Endothelial cell of umbilical vein (primary cell): ENCODE results near the gene ACBD7. TPM values are rescaled to one million over a fixed set of nuclear protein-coding genes. Genes with fewer than 3 reads are reported as not detected.

Experiments used
- BruUV-seq: library from RNA; stranded (reverse); fragments of 400-500 nt; replicated peaks from 2 replicates; lab custom pipeline; 2021; lab: Mats Ljungman, UMichigan
- CTCF ChIA-PET: fragments of 300-600, 350-600 bp; sonication (Branson Sonifier 250); formaldehyde crosslinking; loops from one replicate; lab custom pipeline; 2021; ENCODE audit warnings: antibody characterized with exemption, inconsistent platforms; lab: Charles Lee
- POLR2A ChIA-PET: fragments of 300-600, 350-600 bp; sonication (Branson Sonifier 250); formaldehyde crosslinking; loops from one replicate; lab custom pipeline; 2021; ENCODE audit warnings: antibody characterized with exemption, inconsistent platforms; lab: Charles Lee
- DNase-seq: peaks from one replicate; pipeline ENCODE4 v3.0.0-alpha.2; 2011; ENCODE audit warnings: low read depth, low spot score
- FAIRE-seq: peaks from 2 replicates; lab custom pipeline; 2011; peaks lifted over from hg19 to GRCh38; lab: Jason Lieb, UNC
- H2AFZ ChIP-seq: 2 replicates; pipeline ENCODE4 v1.6.0; 2012; ENCODE audit warnings: low read depth, low read length, control low read depth, inconsistent platforms
- H3K27ac ChIP-seq: 2 replicates; pipeline ENCODE4 v1.5.1; 2011; ENCODE audit warnings: low read depth, mild to moderate bottlenecking, control low read depth, low read length, moderate library complexity; ENCODE audit not compliant: insufficient read depth
- H3K27me3 ChIP-seq, 2 experiments: 2 replicates each; pipeline versions ENCODE4 v1.6.0 to v1.6.1; 2011; ENCODE audit warnings: low read length in 2 of 2, mixed read lengths in 1 of 2; ENCODE audit not compliant: control insufficient read depth in 2 of 2, insufficient read depth in 2 of 2
- H3K36me3 ChIP-seq, 2 experiments: 2 replicates in 1 of 2; 3 replicates in 1 of 2; pipeline ENCODE4 v1.5.1; 2011; ENCODE audit warnings: low read length in 2 of 2, mild to moderate bottlenecking in 1 of 2, moderate library complexity in 1 of 2; ENCODE audit not compliant: control insufficient read depth in 2 of 2, insufficient read depth in 2 of 2; ENCODE audit errors: extremely low read depth in 1 of 2
- H3K4me1 ChIP-seq: 3 replicates; pipeline ENCODE4 v1.5.1; 2011; ENCODE audit warnings: mild to moderate bottlenecking, low read length; ENCODE audit not compliant: control insufficient read depth, insufficient read depth; ENCODE audit errors: extremely low read depth
- H3K4me2 ChIP-seq: 2 replicates; pipeline ENCODE4 v1.6.1; 2011; ENCODE audit warnings: low read length, control low read depth, mixed read lengths; ENCODE audit not compliant: insufficient read depth
- H3K4me3 ChIP-seq, 3 experiments: fragments of 200-600 bp in 1 of 3; sonication (generic), shearing (Covaris generic) in 1 of 3; replicated peaks in 1 of 3; 2 replicates each; pipeline ENCODE4 v1.5.1; 2011 to 2016; ENCODE audit warnings: control low read depth in 3 of 3, low read length in 3 of 3, mild to moderate bottlenecking in 2 of 3, inconsistent platforms in 1 of 3, low read depth in 1 of 3, moderate library complexity in 1 of 3; ENCODE audit not compliant: insufficient read depth in 1 of 3
- H3K79me2 ChIP-seq: 2 replicates; pipeline ENCODE4 v1.6.0; 2012; ENCODE audit warnings: low read length, inconsistent platforms; ENCODE audit not compliant: control insufficient read depth, insufficient read depth
- H3K9ac ChIP-seq: replicated peaks from 2 replicates; pipeline ENCODE3; 2011; ENCODE audit warnings: low read length, control low read depth; ENCODE audit not compliant: insufficient read depth; ENCODE audit errors: extremely low read depth
- H3K9me1 ChIP-seq: replicated peaks from 3 replicates; pipeline ENCODE4 v1.6.0; 2011; ENCODE audit warnings: mild to moderate bottlenecking, low read length; ENCODE audit not compliant: control insufficient read depth, insufficient read depth; ENCODE audit errors: extremely low read depth
- H3K9me3 ChIP-seq: replicated peaks from 2 replicates; pipeline ENCODE4 v1.5.1; 2012; ENCODE audit warnings: low read length, inconsistent platforms; ENCODE audit not compliant: control insufficient read depth, insufficient read depth
- H4K20me1 ChIP-seq: replicated peaks from 2 replicates; pipeline ENCODE3; 2011; ENCODE audit warnings: mild to moderate bottlenecking, low read length; ENCODE audit not compliant: control insufficient read depth, insufficient read depth; ENCODE audit errors: extremely low read depth
- CTCF ChIP-seq, 2 donors: IDR thresholded peaks; 1 replicate in 1 of 2; 2 replicates in 1 of 2; pipeline ENCODE4 v1.5.1; 2011; ENCODE audit warnings: low read length in 2 of 2, mild to moderate bottlenecking in 2 of 2, moderate library complexity in 2 of 2, control low read depth in 1 of 2, inconsistent platforms in 1 of 2, low read depth in 1 of 2; ENCODE audit not compliant: insufficient read depth in 1 of 2; ENCODE audit errors: extremely low read depth in 1 of 2
- EZH2 ChIP-seq: IDR thresholded peaks from 2 replicates; pipeline ENCODE4 v1.6.1; 2012; ENCODE audit warnings: borderline replicate concordance, low read depth, mild to moderate bottlenecking, moderate library complexity, low read length, inconsistent platforms; ENCODE audit not compliant: severe bottlenecking
- FOS ChIP-seq: IDR thresholded peaks from 2 replicates; pipeline ENCODE4 v1.6.1; 2011; ENCODE audit warnings: mild to moderate bottlenecking, low read length, moderate library complexity, borderline replicate concordance; ENCODE audit not compliant: insufficient read depth
- GATA2 ChIP-seq: IDR thresholded peaks from 2 replicates; pipeline ENCODE4 v1.7.0; 2011; ENCODE audit warnings: low read depth, mild to moderate bottlenecking, moderate library complexity, mixed read lengths, low read length; ENCODE audit not compliant: insufficient read length, insufficient read depth
- JUN ChIP-seq: IDR thresholded peaks from 2 replicates; pipeline ENCODE4 v1.6.1; 2011; ENCODE audit warnings: borderline replicate concordance, low read depth; ENCODE audit not compliant: insufficient read length, insufficient read depth
- MAX ChIP-seq: IDR thresholded peaks from 2 replicates; pipeline ENCODE4 v1.6.1; 2011; ENCODE audit not compliant: insufficient read depth, insufficient read length
- POLR2A ChIP-seq: IDR thresholded peaks from 2 replicates; pipeline ENCODE4 v1.6.1; 2012; ENCODE audit warnings: low read depth, mild to moderate bottlenecking, control low read depth, low read length
- POLR2AphosphoS5 ChIP-seq: IDR thresholded peaks from 2 replicates; pipeline ENCODE4 v1.6.1; 2012; ENCODE audit warnings: low read depth, mild to moderate bottlenecking, control low read depth, low read length, moderate library complexity; ENCODE audit not compliant: insufficient read depth
- dilution Hi-C: fragments of 300-500 bp; cut with MboI; formaldehyde crosslinking; loops from one replicate; pipeline ENCODE4 v1.15.0; 2019; ENCODE audit warnings: low sequenced_read_pairs; ENCODE audit not compliant: extremely low pct_ligation_motif_present
- intact Hi-C: fragments of 100-400 bp; cut with micrococcal nuclease; formaldehyde crosslinking; loops from one replicate; pipeline ENCODE4 v1.10.0; 2022
- polyA plus RNA-seq, 4 experiments: library from polyadenylated mRNA; depleted of rRNA in 3 of 4; stranded (reverse) in 3 of 4; unstranded in 1 of 4; fragments of >200 nt; gene quantifications; 2 replicates each; pipeline versions ENCODE4 v1.2.1 to v1.2.3, GENCODE V29; 2011 to 2012; ENCODE audit warnings: missing spikeins in 1 of 4
- total RNA-seq: library from RNA; stranded (reverse); gene quantifications from 2 replicates; pipeline ENCODE4 v1.2.3, GENCODE V29; 2021

Gene ACBD7
- total and polyA plus RNA-seq, 2 donors (not counting 3 experiments of a cell fraction or from before 2014, with no cell fraction given), result 1.2 to 2.8 TPM

- BruUV-seq, result no TSS peak
- dilution Hi-C loops, result no loop called here
- intact Hi-C loops, result no loop called here
- H3K36me3 ChIP-seq, result no peaks in the 10 kb centered on the region
- TF ChIP-seq POLR2A (no peak), EZH2 (no peak), JUN (no peak)
- ChIA-PET CTCF (no interaction called here), POLR2A (no interaction called here)
- no peak overlapping the region for H3K4me2 ChIP-seq
- peaks cover 0 to 17% of the 10 kb centered on the region in 2 experiments for H3K27me3 ChIP-seq
- no peaks in the 10 kb centered on the region for H3K9me1 ChIP-seq
- H3K27ac ChIP-seq, result no peak overlapping the region
- no peak overlapping the region for H3K4me3 ChIP-seq
- H3K79me2 ChIP-seq, result no peaks in the 10 kb centered on the region
- no peaks in the 10 kb centered on the region for H4K20me1 ChIP-seq
- H3K4me1 ChIP-seq, result no peaks in the 10 kb centered on the region
- FAIRE-seq (no peak), DNase-seq (no peak)
- H2AFZ ChIP-seq, result no peak overlapping the region
- H3K9ac ChIP-seq, result no peak overlapping the region
- no peaks in the 10 kb centered on the region for H3K9me3 ChIP-seq
These were observed 29.9 kb downstream of the ACBD7 start for GRCh38 chr10:15058689-15059088.

GRCh38 chr10:15053061-15053460, 35.5 kb downstream of the ACBD7 start:
- BruUV-seq, result no TSS peak
- peaks cover 0 to 5% of the 10 kb centered on the region in 2 experiments for H3K27me3 ChIP-seq
- no peak overlapping the region for H2AFZ ChIP-seq
- intact Hi-C loops, result no loop called here
- H3K9ac ChIP-seq, result no peak overlapping the region
- TF ChIP-seq EZH2 (no peak), MAX (no peak), CTCF (IDR thresholded peaks at IDR 0.05; ENCODE audit: extremely low read depth in 1 of 2, insufficient read depth in 1 of 2, low read depth in 1 of 2, low read length in 2 of 2) (no peak), POLR2AphosphoS5 (no peak), GATA2 (no peak), JUN (no peak), FOS (no peak)
- H3K9me3 ChIP-seq, result no peaks in the 10 kb centered on the region
- no peaks in the 10 kb centered on the region for H3K9me1 ChIP-seq
- no peaks in the 10 kb centered on the region for H3K79me2 ChIP-seq
- POLR2A ChIA-PET, result no interaction called here
- CTCF ChIA-PET, result no interaction called here
- H4K20me1 ChIP-seq, result no peaks in the 10 kb centered on the region
- no peak overlapping the region for H3K27ac ChIP-seq
- FAIRE-seq (no peak), DNase-seq (no peak)
- no peak overlapping the region for H3K4me2 ChIP-seq
- no peaks in the 10 kb centered on the region for H3K4me1 ChIP-seq
- dilution Hi-C loops, result no loop called here
- H3K4me3 ChIP-seq, result no peak overlapping the region
- no peaks in the 10 kb centered on the region for H3K36me3 ChIP-seq
